ENCODE data around the gene SDC4. TPM values are rescaled to one million over a fixed set of nuclear protein-coding genes. Genes with fewer than 3 reads are reported as not detected.

The SDC4 gene
- polyA plus RNA-seq, 5 donors = 188 to 275 (median 204) TPM

Other genes starting within 250 kb of the SDC4 start
- gene KCNS1, start 247.3 kb downstream of the SDC4 start, polyA plus RNA-seq (ENCODE audit: insufficient read depth in 1 of 5, insufficient read length in 5 of 5, low replicate concordance in 1 of 5) = under 1 TPM in 4 of 5 donors, not detected in 1; 0.03 to 0.09 (median 0.04) TPM
- gene WFDC5, start 233.2 kb downstream of the SDC4 start, polyA plus RNA-seq (ENCODE audit: insufficient read depth in 1 of 5, insufficient read length in 5 of 5, low replicate concordance in 1 of 5) = not detected
- gene WFDC12, start 224.0 kb downstream of the SDC4 start, polyA plus RNA-seq (ENCODE audit: insufficient read depth in 1 of 5, insufficient read length in 5 of 5, low replicate concordance in 1 of 5) = not detected
- not detected for gene PI3, start 173.5 kb downstream of the SDC4 start, polyA plus RNA-seq (ENCODE audit: insufficient read depth in 1 of 5, insufficient read length in 5 of 5, low replicate concordance in 1 of 5)
- gene SEMG1, start 141.4 kb downstream of the SDC4 start, polyA plus RNA-seq (ENCODE audit: insufficient read depth in 1 of 5, insufficient read length in 5 of 5, low replicate concordance in 1 of 5) = not detected
- gene SEMG2, start 127.1 kb downstream of the SDC4 start, polyA plus RNA-seq (ENCODE audit: insufficient read depth in 1 of 5, insufficient read length in 5 of 5, low replicate concordance in 1 of 5) = not detected
- 1 to 10 TPM; 3.0 to 7.9 (median 3.9) TPM for gene SLPI, start 93.9 kb downstream of the SDC4 start, polyA plus RNA-seq (ENCODE audit: insufficient read depth in 1 of 5, insufficient read length in 5 of 5, low replicate concordance in 1 of 5)
- not detected for gene RBPJL, start 41.6 kb downstream of the SDC4 start, polyA plus RNA-seq (ENCODE audit: insufficient read depth in 1 of 5, insufficient read length in 5 of 5, low replicate concordance in 1 of 5)
- gene MATN4, start 40.1 kb downstream of the SDC4 start, polyA plus RNA-seq (ENCODE audit: insufficient read depth in 1 of 5, insufficient read length in 5 of 5, low replicate concordance in 1 of 5) = under 1 TPM; 0.09 to 0.18 (median 0.14) TPM
- gene SYS1, start 14.7 kb upstream of the SDC4 start, polyA plus RNA-seq (ENCODE audit: insufficient read depth in 1 of 5, insufficient read length in 5 of 5, low replicate concordance in 1 of 5) = 10 to 100 TPM; 21.7 to 26.7 (median 22.9) TPM
- gene TP53TG5, start 29.9 kb upstream of the SDC4 start, polyA plus RNA-seq (ENCODE audit: insufficient read depth in 1 of 5, insufficient read length in 5 of 5, low replicate concordance in 1 of 5) = 1 to 10 TPM; 1.2 to 2.1 (median 1.5) TPM
- 10 to 100 TPM; 19.6 to 24.1 (median 22.6) TPM for gene DBNDD2, start 59.9 kb upstream of the SDC4 start, polyA plus RNA-seq (ENCODE audit: insufficient read depth in 1 of 5, insufficient read length in 5 of 5, low replicate concordance in 1 of 5)
- 10 to 100 TPM; 75.8 to 89.8 (median 84.1) TPM for gene PIGT, start 67.7 kb upstream of the SDC4 start, polyA plus RNA-seq (ENCODE audit: insufficient read depth in 1 of 5, insufficient read length in 5 of 5, low replicate concordance in 1 of 5)
- gene WFDC2, start 121.3 kb upstream of the SDC4 start, polyA plus RNA-seq (ENCODE audit: insufficient read depth in 1 of 5, insufficient read length in 5 of 5, low replicate concordance in 1 of 5) = 10 to 100 TPM; 22.1 to 48.6 (median 30.0) TPM
- gene SPINT3, start 167.2 kb upstream of the SDC4 start, polyA plus RNA-seq (ENCODE audit: insufficient read depth in 1 of 5, insufficient read length in 5 of 5, low replicate concordance in 1 of 5) = not detected
- gene WFDC6, start 191.1 kb upstream of the SDC4 start, polyA plus RNA-seq (ENCODE audit: insufficient read depth in 1 of 5, insufficient read length in 5 of 5, low replicate concordance in 1 of 5) = under 1 TPM in 2 of 5 donors, not detected in 3; 0.19 to 0.40 TPM
- gene EPPIN, start 199.0 kb upstream of the SDC4 start, polyA plus RNA-seq (ENCODE audit: insufficient read depth in 1 of 5, insufficient read length in 5 of 5, low replicate concordance in 1 of 5) = under 1 TPM; 0.13 to 0.26 (median 0.18) TPM
- under 1 TPM in 1 of 5 donors, not detected in 4; 0.12 TPM for gene WFDC8, start 230.9 kb upstream of the SDC4 start, polyA plus RNA-seq (ENCODE audit: insufficient read depth in 1 of 5, insufficient read length in 5 of 5, low replicate concordance in 1 of 5)